Measurements from ENCODE around the gene ENAM.

DNA sequence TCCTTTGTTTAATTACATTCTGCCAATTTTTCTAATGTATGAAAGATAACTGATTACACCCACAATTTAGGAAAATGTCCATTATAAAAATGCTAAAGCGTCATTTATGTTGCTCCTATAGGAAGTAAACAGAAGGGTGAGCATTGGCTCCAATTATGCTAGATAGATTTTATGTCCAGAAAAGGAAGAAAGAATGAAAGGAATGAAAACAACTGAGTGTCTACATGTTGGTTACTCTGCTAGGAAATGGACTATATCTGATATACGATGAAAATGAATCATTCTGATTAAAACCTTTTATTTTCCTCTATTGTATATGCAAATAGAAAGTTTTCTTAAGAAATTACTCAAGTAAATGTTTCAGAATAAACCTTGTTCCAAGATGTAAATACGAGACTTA is 1.6 kb downstream of the ENAM start:
- TF ChIP-seq, protein P1, sequence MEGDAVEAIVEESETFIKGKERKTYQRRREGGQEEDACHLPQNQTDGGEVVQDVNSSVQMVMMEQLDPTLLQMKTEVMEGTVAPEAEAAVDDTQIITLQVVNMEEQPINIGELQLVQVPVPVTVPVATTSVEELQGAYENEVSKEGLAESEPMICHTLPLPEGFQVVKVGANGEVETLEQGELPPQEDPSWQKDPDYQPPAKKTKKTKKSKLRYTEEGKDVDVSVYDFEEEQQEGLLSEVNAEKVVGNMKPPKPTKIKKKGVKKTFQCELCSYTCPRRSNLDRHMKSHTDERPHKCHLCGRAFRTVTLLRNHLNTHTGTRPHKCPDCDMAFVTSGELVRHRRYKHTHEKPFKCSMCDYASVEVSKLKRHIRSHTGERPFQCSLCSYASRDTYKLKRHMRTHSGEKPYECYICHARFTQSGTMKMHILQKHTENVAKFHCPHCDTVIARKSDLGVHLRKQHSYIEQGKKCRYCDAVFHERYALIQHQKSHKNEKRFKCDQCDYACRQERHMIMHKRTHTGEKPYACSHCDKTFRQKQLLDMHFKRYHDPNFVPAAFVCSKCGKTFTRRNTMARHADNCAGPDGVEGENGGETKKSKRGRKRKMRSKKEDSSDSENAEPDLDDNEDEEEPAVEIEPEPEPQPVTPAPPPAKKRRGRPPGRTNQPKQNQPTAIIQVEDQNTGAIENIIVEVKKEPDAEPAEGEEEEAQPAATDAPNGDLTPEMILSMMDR (IDR thresholded peaks at IDR 0.05): no peak
- no peak for TF ChIP-seq POLR2A (IDR thresholded peaks at IDR 0.05)
- no peak for TF ChIP-seq POLR2AphosphoS5 (IDR thresholded peaks at IDR 0.05; ENCODE audit: insufficient read depth in 1 of 2, low read depth in 1 of 2)

All from vagina (tissue), 2 donors.